ENCODE measurements around the gene RBCK1. TPM values are rescaled to one million over a fixed set of nuclear protein-coding genes. Genes with fewer than 3 reads are reported as not detected.

The RBCK1 gene
- total and polyA plus RNA-seq, 9 of the 15 experiments (the other 6 are each of a cell fraction or from before 2014, with no cell fraction given): 5.9 to 59.3 (median 26.5) TPM

- TF ChIP-seq HMGXB4 (CRISPR knock-in tag; IDR thresholded peaks at IDR 0.05) (no peak), ZNF316 (IDR thresholded peaks at IDR 0.05) (peak; percentile 94), KAT2B (IDR thresholded peaks at IDR 0.05; ENCODE audit: low read depth, low read length) (no peak), NFE2 (IDR thresholded peaks at IDR 0.05; ENCODE audit: low read depth) (peak; percentile 75; the same call in 1 of the 2 replicates), BCOR (IDR thresholded peaks at IDR 0.05) (no peak), NFIC (IDR thresholded peaks at IDR 0.05) (no peak), FOXA1 (IDR thresholded peaks at IDR 0.05; ENCODE audit: borderline replicate concordance) (no peak), ZBTB5 (IDR thresholded peaks at IDR 0.05) (no peak), ZNF668 (CRISPR knock-in tag; IDR thresholded peaks at IDR 0.05) (peak; percentile 43), ZNF785 (CRISPR knock-in tag; IDR thresholded peaks at IDR 0.05) (no peak), ZBED1 (IDR thresholded peaks at IDR 0.05) (no peak), PHF21A (IDR thresholded peaks at IDR 0.05; ENCODE audit: borderline replicate concordance, low read depth) (no peak), PKNOX1 (IDR thresholded peaks at IDR 0.05) (no peak), NR1H2 (CRISPR knock-in tag; IDR thresholded peaks at IDR 0.05) (no peak), COPS2 (conservative IDR thresholded peaks at IDR 0.05) (no peak), ATF1 (CRISPR knock-in tag; IDR thresholded peaks at IDR 0.05) (no peak), ATF1 (tag; IDR thresholded peaks at IDR 0.05) (no peak)
- TF ChIP-seq, protein P1, sequence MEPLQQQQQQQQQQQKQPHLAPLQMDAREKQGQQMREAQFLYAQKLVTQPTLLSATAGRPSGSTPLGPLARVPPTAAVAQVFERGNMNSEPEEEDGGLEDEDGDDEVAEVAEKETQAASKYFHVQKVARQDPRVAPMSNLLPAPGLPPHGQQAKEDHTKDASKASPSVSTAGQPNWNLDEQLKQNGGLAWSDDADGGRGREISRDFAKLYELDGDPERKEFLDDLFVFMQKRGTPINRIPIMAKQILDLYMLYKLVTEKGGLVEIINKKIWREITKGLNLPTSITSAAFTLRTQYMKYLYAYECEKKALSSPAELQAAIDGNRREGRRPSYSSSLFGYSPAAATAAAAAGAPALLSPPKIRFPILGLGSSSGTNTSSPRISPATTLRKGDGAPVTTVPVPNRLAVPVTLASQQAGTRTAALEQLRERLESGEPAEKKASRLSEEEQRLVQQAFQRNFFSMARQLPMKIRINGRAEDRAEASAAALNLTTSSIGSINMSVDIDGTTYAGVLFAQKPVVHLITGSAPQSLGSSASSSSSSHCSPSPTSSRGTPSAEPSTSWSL (CRISPR knock-in tag; IDR thresholded peaks at IDR 0.05; ENCODE audit: borderline replicate concordance): no peak
- TF ChIP-seq, protein P2, sequence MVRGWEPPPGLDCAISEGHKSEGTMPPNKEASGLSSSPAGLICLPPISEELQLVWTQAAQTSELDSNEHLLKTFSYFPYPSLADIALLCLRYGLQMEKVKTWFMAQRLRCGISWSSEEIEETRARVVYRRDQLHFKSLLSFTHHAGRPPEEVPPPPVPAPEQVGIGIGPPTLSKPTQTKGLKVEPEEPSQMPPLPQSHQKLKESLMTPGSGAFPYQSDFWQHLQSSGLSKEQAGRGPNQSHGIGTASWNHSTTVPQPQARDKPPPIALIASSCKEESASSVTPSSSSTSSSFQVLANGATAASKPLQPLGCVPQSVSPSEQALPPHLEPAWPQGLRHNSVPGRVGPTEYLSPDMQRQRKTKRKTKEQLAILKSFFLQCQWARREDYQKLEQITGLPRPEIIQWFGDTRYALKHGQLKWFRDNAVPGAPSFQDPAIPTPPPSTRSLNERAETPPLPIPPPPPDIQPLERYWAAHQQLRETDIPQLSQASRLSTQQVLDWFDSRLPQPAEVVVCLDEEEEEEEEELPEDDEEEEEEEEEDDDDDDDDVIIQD (CRISPR knock-in tag; IDR thresholded peaks at IDR 0.05): no peak
- TF ChIP-seq, protein P3, sequence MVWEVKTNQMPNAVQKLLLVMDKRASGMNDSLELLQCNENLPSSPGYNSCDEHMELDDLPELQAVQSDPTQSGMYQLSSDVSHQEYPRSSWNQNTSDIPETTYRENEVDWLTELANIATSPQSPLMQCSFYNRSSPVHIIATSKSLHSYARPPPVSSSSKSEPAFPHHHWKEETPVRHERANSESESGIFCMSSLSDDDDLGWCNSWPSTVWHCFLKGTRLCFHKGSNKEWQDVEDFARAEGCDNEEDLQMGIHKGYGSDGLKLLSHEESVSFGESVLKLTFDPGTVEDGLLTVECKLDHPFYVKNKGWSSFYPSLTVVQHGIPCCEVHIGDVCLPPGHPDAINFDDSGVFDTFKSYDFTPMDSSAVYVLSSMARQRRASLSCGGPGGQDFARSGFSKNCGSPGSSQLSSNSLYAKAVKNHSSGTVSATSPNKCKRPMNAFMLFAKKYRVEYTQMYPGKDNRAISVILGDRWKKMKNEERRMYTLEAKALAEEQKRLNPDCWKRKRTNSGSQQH (CRISPR knock-in tag; IDR thresholded peaks at IDR 0.05): no peak
Measured at GRCh38 chr20:370977-371754, 36.9 kb upstream of the RBCK1 start (continued).
